NCI-H2227 treated with DMSO at 0.1 percent for 48 hours (cell line): Measurements from ENCODE around the gene TFR2.
"Not testable (repeated sequence)": the region's sequence is repeated elsewhere in the genome, so short reads cannot be mapped to it uniquely, and the experiment has no call there.

Experiments used
- DNase-seq: peaks from one replicate; lab custom pipeline; 2025; lab: John Stamatoyannopoulos, UW

Gene TFR2

GRCh38 chr7:100678291-100678984 is 37.1 kb upstream of the TFR2 start:
- no peak for DNase-seq

- DNase-seq = no peak
These were observed 36.2 kb upstream of the TFR2 start for GRCh38 chr7:100677308-100678267.

- DNase-seq = no peak
These were observed 35.4 kb upstream of the TFR2 start for GRCh38 chr7:100676501-100677306.

GRCh38 chr7:100675581-100676350 is 34.4 kb upstream of the TFR2 start:
- DNase-seq = peak; percentile 98

- DNase-seq = no peak
These were observed 33.7 kb upstream of the TFR2 start for GRCh38 chr7:100675105-100675451.

- no peak for DNase-seq
These were observed 33.2 kb upstream of the TFR2 start for GRCh38 chr7:100674411-100675104.

GRCh38 chr7:100673942-100674410 is 32.6 kb upstream of the TFR2 start:
- no peak for DNase-seq

GRCh38 chr7:100673302-100673941 is 32.1 kb upstream of the TFR2 start, which contains the start of gene GNB2:
Gene GNB2 (plus strand): TSS chr7:100673740. CDS start chr7:100676266, 2,526 bp downstream.
- peak; percentile 98 for DNase-seq

- DNase-seq = no peak
These were observed 30.3 kb upstream of the TFR2 start for GRCh38 chr7:100671353-100672327.

DNA sequence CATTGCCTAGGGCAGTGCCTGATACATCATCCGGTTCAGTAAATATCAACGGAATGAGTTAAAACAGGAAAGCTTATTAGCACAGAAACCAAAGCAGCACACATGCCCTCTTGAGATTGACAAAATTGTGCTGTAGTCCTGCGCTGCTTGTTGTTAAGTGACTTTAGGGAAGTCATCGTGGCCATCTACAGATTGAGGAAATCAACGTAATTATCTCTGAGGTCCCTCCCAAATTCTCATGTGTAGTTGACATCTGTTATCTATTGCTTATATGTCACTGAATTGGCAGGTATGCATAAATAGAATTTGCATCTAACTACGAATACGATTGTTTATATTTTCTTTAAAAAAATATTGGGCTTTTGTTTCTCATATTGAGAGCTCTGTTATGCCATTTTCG is 28.7 kb upstream of the TFR2 start:
- DNase-seq = no peak

GRCh38 chr7:100669106-100669505 is 27.8 kb upstream of the TFR2 start:
- not testable (repeated sequence) for DNase-seq

DNA sequence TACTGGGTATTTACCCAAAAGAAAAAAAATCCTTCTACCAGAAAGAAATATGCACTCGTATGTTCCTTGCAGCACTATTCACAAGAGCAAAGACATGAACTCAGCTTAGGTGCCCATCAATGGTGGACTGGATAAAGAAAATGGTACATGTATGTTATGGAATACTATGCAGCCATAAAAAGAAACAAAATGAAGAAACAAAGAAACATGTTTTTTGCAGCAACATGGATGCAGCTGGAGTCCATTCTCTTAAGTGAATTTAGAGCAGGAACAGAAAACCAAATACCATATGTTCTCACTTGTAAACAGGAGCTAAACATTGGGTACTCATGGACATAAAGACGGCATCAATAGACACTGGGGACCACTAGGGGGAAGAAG is 26.7 kb upstream of the TFR2 start:
- DNase-seq = no peak

- DNase-seq = no peak
These were observed 26.1 kb upstream of the TFR2 start for GRCh38 chr7:100667331-100668068.

DNA sequence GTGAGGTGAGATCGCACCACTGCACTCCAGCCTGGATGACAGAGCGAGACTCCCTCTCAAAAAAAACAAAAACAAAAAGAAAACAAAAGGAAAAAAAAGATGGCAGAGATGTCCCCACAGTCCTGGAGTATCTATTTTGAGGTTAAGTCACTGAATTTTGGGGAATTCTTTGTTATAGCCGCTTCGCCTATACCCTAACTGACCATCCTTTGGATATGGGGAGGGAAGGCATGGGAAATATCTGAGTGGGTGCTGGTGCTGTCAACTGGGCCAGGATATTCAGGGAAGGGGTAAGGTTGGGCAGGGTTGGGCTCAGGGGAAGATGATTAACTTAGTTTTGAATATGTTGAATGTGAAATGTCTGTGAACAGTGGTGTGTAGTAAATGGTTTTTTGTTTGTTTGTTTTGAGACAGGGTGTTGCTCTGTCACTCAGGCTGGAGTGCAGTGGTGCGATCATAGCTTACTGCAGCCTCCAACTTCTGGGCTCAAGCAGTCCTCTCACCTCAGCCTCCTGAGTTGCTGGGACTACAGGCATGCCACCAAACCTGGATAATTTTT is 23.9 kb upstream of the TFR2 start:
- no peak for DNase-seq

DNA sequence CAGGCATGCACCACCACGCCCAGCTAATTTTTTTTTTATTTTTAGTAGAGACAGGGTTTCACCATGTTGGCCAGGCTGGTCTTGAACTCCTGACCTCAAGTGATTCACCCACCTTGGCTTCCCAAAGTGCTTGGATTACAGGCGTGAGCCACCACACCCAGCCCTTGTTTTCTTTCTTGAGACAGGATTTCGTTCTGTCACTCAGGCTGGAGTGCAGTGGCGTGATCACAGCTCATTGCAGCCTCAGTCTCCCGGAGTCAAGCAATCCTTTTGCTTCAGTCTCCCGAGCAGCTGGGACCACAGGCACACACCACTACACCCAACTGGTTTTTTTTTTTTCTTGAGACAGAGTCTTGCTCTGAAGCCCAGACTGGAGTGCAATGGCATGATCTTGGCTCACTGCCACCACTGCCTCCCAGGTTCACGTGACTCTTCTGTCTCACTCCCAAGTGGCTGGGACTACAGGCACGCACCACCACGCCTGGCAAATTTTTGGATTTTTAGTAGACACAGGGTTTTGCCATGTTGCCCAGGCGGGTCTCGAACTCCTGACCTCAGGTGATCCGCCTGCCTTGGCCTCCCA is 20.9 kb upstream of the TFR2 start:
- not testable (repeated sequence) for DNase-seq

DNA sequence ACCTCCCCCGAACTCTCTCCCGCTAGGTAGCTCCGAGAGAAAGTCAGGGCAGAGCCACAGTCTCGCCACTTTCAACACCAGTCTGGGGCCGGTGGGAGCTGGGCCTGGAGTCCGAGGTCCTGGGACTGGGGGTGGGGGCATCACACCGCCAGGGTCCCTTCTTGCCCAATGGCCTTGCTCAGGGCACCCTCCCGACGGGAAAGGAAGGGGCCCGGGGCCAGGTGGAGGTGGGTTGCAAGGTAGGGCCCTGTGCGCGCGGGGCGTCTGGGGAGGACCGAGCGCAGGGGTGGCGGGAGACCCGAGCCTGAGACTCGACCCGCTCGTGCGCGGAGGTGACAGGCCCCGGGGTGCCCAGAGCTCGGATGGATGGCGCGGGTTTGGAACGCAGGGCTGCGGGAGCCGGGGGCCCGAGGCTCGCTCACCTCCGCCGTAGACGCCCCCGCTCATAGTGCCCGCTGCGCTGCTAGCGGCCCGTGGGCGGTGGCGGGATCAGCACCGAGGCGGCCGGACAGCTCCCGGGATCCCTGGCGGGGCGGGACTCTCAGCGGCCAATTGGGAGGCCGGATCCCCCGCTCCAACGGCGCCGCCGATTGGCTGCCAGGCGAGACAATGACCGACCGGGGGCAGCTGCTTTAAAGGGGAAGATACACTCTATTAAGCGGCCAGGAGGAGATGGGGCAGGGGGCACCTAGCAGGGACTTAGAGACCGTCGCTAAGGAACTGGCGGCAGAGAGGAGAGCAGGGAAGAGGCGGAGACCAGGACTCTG is 14.7 kb upstream of the TFR2 start, which contains the start of gene ACTL6B:
Gene ACTL6B (minus strand): TSS at position 541 of the 767 bp plus-strand sequence. CDS start 94 bp downstream, at position 447.
- peak; percentile 88 for DNase-seq
